Spleen (tissue), 7 donors: ENCODE results near the gene RAB28.

Experiments
- POLR2AphosphoS5 ChIP-seq, 3 donors: sonication (generic); formaldehyde crosslinking; IDR thresholded peaks; one replicate each; pipeline ENCODE4 v1.5.1; 2017; ENCODE audit warnings: antibody characterized with exemption in 3 of 3
- TF ChIP-seq, protein P1 (sequence below), 11 experiments: fragments of 200-600 bp in 7 of 11; fragments of 450-650 bp in 4 of 11; sonication (generic) in 4 of 11; IDR thresholded peaks in 8 of 11; conservative IDR thresholded peaks in 3 of 11; 1 replicate in 7 of 11; 2 replicates in 4 of 11; pipeline versions ENCODE4 v1.4.0 to v1.8.0; 2016 to 2021; ENCODE audit warnings: antibody characterized with exemption in 11 of 11, inconsistent platforms in 4 of 11, mild to moderate bottlenecking in 1 of 11
- donor health status: DM: no; HTN: no; CAD: no; lungs with moderate emphysema.
- donor health status: DM: no; HTN: no; CAD: no.
- donor health status: DM: no; HTN: no; CAD: no.

DNA sequence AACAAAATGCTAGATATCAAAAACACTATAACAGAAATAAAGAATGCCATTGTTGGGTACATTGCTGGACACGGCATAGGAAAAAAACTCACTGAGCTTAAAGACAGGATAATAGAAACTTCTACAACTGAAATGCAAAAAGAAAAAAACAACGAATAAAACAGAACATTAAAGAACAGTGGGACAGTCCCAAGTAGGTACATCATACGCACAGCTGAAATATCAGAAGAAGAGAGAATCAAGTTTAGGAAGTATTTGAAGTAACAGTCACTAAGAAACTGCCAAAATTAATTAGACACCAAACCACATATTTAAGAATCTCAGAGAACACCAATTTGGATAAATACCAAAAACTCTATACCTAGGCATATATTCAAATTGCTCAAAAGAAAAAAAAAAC is 19.2 kb downstream of the RAB28 start:
- TF ChIP-seq, protein P1, sequence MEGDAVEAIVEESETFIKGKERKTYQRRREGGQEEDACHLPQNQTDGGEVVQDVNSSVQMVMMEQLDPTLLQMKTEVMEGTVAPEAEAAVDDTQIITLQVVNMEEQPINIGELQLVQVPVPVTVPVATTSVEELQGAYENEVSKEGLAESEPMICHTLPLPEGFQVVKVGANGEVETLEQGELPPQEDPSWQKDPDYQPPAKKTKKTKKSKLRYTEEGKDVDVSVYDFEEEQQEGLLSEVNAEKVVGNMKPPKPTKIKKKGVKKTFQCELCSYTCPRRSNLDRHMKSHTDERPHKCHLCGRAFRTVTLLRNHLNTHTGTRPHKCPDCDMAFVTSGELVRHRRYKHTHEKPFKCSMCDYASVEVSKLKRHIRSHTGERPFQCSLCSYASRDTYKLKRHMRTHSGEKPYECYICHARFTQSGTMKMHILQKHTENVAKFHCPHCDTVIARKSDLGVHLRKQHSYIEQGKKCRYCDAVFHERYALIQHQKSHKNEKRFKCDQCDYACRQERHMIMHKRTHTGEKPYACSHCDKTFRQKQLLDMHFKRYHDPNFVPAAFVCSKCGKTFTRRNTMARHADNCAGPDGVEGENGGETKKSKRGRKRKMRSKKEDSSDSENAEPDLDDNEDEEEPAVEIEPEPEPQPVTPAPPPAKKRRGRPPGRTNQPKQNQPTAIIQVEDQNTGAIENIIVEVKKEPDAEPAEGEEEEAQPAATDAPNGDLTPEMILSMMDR (IDR thresholded peaks at IDR 0.05 in 8 of 11, conservative IDR thresholded peaks at IDR 0.05 in 3 of 11) = no peak
- TF ChIP-seq POLR2AphosphoS5 (IDR thresholded peaks at IDR 0.05) = no peak
